Caco-2 (cell line): ENCODE data around the gene RAB3A. TPM values are rescaled to one million over a fixed set of nuclear protein-coding genes. Genes with fewer than 3 reads are reported as not detected.

Experiments
- BruUV-seq: library from RNA; stranded (reverse); fragments of 400-500 nt; replicated peaks from 2 replicates; lab custom pipeline; 2021; lab: Mats Ljungman, UMichigan
- CTCF ChIA-PET: fragments of 300-600 bp; sonication (Branson Sonifier 250); formaldehyde crosslinking; loops from one replicate; lab custom pipeline; 2022; ENCODE audit warnings: antibody characterized with exemption; lab: Charles Lee
- POLR2A ChIA-PET: fragments of 300-600 bp; sonication (Branson Sonifier 250); formaldehyde crosslinking; loops from one replicate; lab custom pipeline; 2022; ENCODE audit warnings: antibody characterized with exemption; lab: Charles Lee
- DNase-seq, 2 experiments: peaks; one replicate each; pipeline versions ENCODE4 v3.0.0 to v3.0.0-alpha.2; 2020 to 2022
- H3K27me3 ChIP-seq: replicated peaks from 2 replicates; pipeline ENCODE4 v1.6.0; 2011; ENCODE audit warnings: low read length; ENCODE audit not compliant: control insufficient read depth, insufficient read depth
- H3K36me3 ChIP-seq: 2 replicates; pipeline ENCODE4 v1.5.1; 2011; ENCODE audit warnings: low read length; ENCODE audit not compliant: control insufficient read depth, insufficient read depth
- H3K4me1 ChIP-seq: fragments of 250-450 bp; sonication (Bioruptor Pico); 2 replicates; pipeline ENCODE4 v1.5.1; 2020; ENCODE audit warnings: mild to moderate bottlenecking
- H3K4me3 ChIP-seq: 2 replicates; pipeline ENCODE4 v1.5.1; 2011; ENCODE audit warnings: low read depth, mild to moderate bottlenecking, control low read depth, low read length
- H3K9me3 ChIP-seq: fragments of 250-450 bp; sonication (Bioruptor Pico); 2 replicates; pipeline ENCODE4 v1.5.1; 2020; ENCODE audit warnings: mild to moderate bottlenecking, moderate library complexity
- H3K27ac Mint-ChIP-seq: one replicate; pipeline ENCODE4 v1.8.0; 2022; ENCODE audit warnings: mixed read lengths; ENCODE audit not compliant: unreplicated experiment
- H3K27me3 Mint-ChIP-seq: one replicate; pipeline ENCODE4 v1.8.0; 2022; ENCODE audit warnings: mixed read lengths; ENCODE audit not compliant: insufficient read depth, unreplicated experiment
- H3K36me3 Mint-ChIP-seq: one replicate; pipeline ENCODE4 v1.8.0; 2022; ENCODE audit warnings: mild to moderate bottlenecking, mixed read lengths; ENCODE audit not compliant: insufficient read depth, unreplicated experiment
- H3K4me1 Mint-ChIP-seq: one replicate; pipeline ENCODE4 v1.8.0; 2022; ENCODE audit warnings: low read depth, mixed read lengths; ENCODE audit not compliant: unreplicated experiment
- H3K4me3 Mint-ChIP-seq: one replicate; pipeline ENCODE4 v1.8.0; 2022; ENCODE audit warnings: mild to moderate bottlenecking, moderate library complexity, mixed read lengths; ENCODE audit not compliant: unreplicated experiment
- H3K9me3 Mint-ChIP-seq: one replicate; pipeline ENCODE4 v1.8.0; 2022; ENCODE audit warnings: mixed read lengths; ENCODE audit not compliant: unreplicated experiment
- CTCF ChIP-seq, 2 experiments: fragments of 200-600 bp in 1 of 2; IDR thresholded peaks; 1 replicate in 1 of 2; 2 replicates in 1 of 2; pipeline versions ENCODE4 v1.5.1 to v1.8.0; 2011 to 2022; ENCODE audit warnings: antibody characterized with exemption in 1 of 2, control low read depth in 1 of 2, inconsistent platforms in 1 of 2, low read depth in 1 of 2, low read length in 1 of 2, mild to moderate bottlenecking in 1 of 2, moderate library complexity in 1 of 2; ENCODE audit not compliant: insufficient read depth in 1 of 2, severe bottlenecking in 1 of 2, unreplicated experiment in 1 of 2
- intact Hi-C: fragments of 100-400 bp; cut with micrococcal nuclease; formaldehyde crosslinking; loops from one replicate; pipeline ENCODE4 v1.10.0; 2022; ENCODE audit not compliant: unreplicated experiment
- total RNA-seq: library from RNA; stranded (reverse); gene quantifications from 2 replicates; pipeline ENCODE4 v1.2.3, GENCODE V29; 2022

Gene RAB3A
- total RNA-seq, 1 experiment from 2014 or later, result 2.3 TPM

- no peak overlapping the region for H3K4me3 ChIP-seq
- Mint-ChIP-seq H3K27me3 (peaks cover 3% of the 10 kb centered on the region), H3K36me3 (peaks cover under 1% of the 10 kb centered on the region), H3K4me1 (peaks cover 6% of the 10 kb centered on the region), H3K4me3 (no peak overlapping the region), H3K9me3 (no peaks in the 10 kb centered on the region), H3K27ac (no peak overlapping the region)
- H3K9me3 ChIP-seq, result no peaks in the 10 kb centered on the region
- 0 out of 2 replicates have a peak, but pooled peaks cover 6% of the 10 kb centered on the region for H3K4me1 ChIP-seq
- H3K27me3 ChIP-seq, result no peaks in the 10 kb centered on the region
- CTCF ChIA-PET, result no interaction called here
- no TSS peak for BruUV-seq
- DNase-seq, result no peak
- intact Hi-C loops, result loop anchor here (2.0 kb wide), 1 partner anchor 23 kb away; no protein-coding TSS in a partner anchor
- TF ChIP-seq CTCF (IDR thresholded peaks at IDR 0.05; ENCODE audit: insufficient read depth in 1 of 2, low read depth in 1 of 2, low read length in 1 of 2, severe bottlenecking in 1 of 2, unreplicated experiment in 1 of 2), result no peak
- POLR2A ChIA-PET, result no interaction called here
- no peaks in the 10 kb centered on the region for H3K36me3 ChIP-seq
These were observed 26.1 kb upstream of the RAB3A start for GRCh38 chr19:18229915-18230314.

GRCh38 chr19:18229474-18229873, 25.6 kb upstream of the RAB3A start:
- intact Hi-C loops, result loop anchor here (2.0 kb wide), 1 partner anchor 23 kb away; no protein-coding TSS in a partner anchor
- Mint-ChIP-seq H3K27ac (no peak overlapping the region), H3K9me3 (no peaks in the 10 kb centered on the region), H3K4me1 (peaks cover 6% of the 10 kb centered on the region), H3K36me3 (peaks cover 5% of the 10 kb centered on the region), H3K27me3 (peaks cover 3% of the 10 kb centered on the region), H3K4me3 (no peak overlapping the region)
- no peak for DNase-seq
- Histone ChIP-seq H3K4me1 (0 out of 2 replicates have a peak, but pooled peaks cover 8% of the 10 kb centered on the region), H3K9me3 (no peaks in the 10 kb centered on the region), H3K36me3 (no peaks in the 10 kb centered on the region), H3K27me3 (no peaks in the 10 kb centered on the region), H3K4me3 (no peak overlapping the region)
- peak; percentile 15 to 40 for TF ChIP-seq CTCF (IDR thresholded peaks at IDR 0.05; ENCODE audit: insufficient read depth in 1 of 2, low read depth in 1 of 2, low read length in 1 of 2, severe bottlenecking in 1 of 2, unreplicated experiment in 1 of 2)
- CTCF ChIA-PET, result no interaction called here
- BruUV-seq, result no TSS peak
- POLR2A ChIA-PET, result no interaction called here

GRCh38 chr19:18227781-18228271, 24.0 kb upstream of the RAB3A start:
- no peak for DNase-seq
- Mint-ChIP-seq H3K4me1 (peaks cover 6% of the 10 kb centered on the region), H3K9me3 (no peaks in the 10 kb centered on the region), H3K27me3 (no peaks in the 10 kb centered on the region), H3K36me3 (peaks cover 16% of the 10 kb centered on the region), H3K4me3 (no peak overlapping the region), H3K27ac (no peak overlapping the region)
- ChIA-PET CTCF (no interaction called here), POLR2A (no interaction called here)
- Histone ChIP-seq H3K36me3 (no peaks in the 10 kb centered on the region), H3K4me1 (0 out of 2 replicates have a peak, but pooled peaks cover 5% of the 10 kb centered on the region), H3K27me3 (no peaks in the 10 kb centered on the region), H3K4me3 (no peak overlapping the region), H3K9me3 (no peaks in the 10 kb centered on the region)
- intact Hi-C loops, result loop anchor here (2.0 kb wide), 1 partner anchor 25 kb away; no protein-coding TSS in a partner anchor
- no peak for TF ChIP-seq CTCF (IDR thresholded peaks at IDR 0.05; ENCODE audit: insufficient read depth in 1 of 2, low read depth in 1 of 2, low read length in 1 of 2, severe bottlenecking in 1 of 2, unreplicated experiment in 1 of 2)
- BruUV-seq, result no TSS peak
